Mesenchymal stem cell (in vitro differentiated cells and primary cell): Measurements from ENCODE around the gene NOS3. TPM values are rescaled to one million over a fixed set of nuclear protein-coding genes. Genes with fewer than 3 reads are reported as not detected.

ENCODE experiments used
- DNase-seq: peaks from one replicate; pipeline ENCODE4 v3.0.0-alpha.2; 2013
- H2AFZ ChIP-seq: one replicate; pipeline ENCODE4 v1.6.1; 2013; ENCODE audit warnings: low read depth, mild to moderate bottlenecking, control low read depth, inconsistent platforms, low read length, moderate library complexity
- H2AK5ac ChIP-seq: 2 replicates; pipeline ENCODE4 v1.6.1; 2013; ENCODE audit warnings: low read length, moderate library complexity, mild to moderate bottlenecking, inconsistent platforms; ENCODE audit not compliant: severe bottlenecking
- H2BK120ac ChIP-seq: one replicate; pipeline ENCODE4 v1.6.1; 2013; ENCODE audit warnings: low read depth, mild to moderate bottlenecking, inconsistent platforms, low read length, moderate library complexity
- H2BK12ac ChIP-seq, 2 experiments: one replicate each; pipeline ENCODE4 v1.6.1; 2013; ENCODE audit warnings: inconsistent platforms in 2 of 2, low read length in 2 of 2, mild to moderate bottlenecking in 2 of 2, moderate library complexity in 2 of 2, control low read depth in 1 of 2
- H2BK15ac ChIP-seq: one replicate; pipeline ENCODE4 v1.6.1; 2013; ENCODE audit warnings: mild to moderate bottlenecking, low read depth, inconsistent platforms; ENCODE audit not compliant: poor library complexity, severe bottlenecking
- H2BK5ac ChIP-seq: 2 replicates; pipeline ENCODE4 v1.6.1; 2013; ENCODE audit warnings: low read depth, mild to moderate bottlenecking, low read length, control low read depth, inconsistent platforms; ENCODE audit not compliant: poor library complexity, severe bottlenecking
- H3K14ac ChIP-seq, 2 experiments: one replicate each; pipeline ENCODE4 v1.6.1; 2013; ENCODE audit warnings: inconsistent platforms in 2 of 2, low read length in 2 of 2, control low read depth in 1 of 2, mild to moderate bottlenecking in 1 of 2, moderate library complexity in 1 of 2
- H3K18ac ChIP-seq, 2 experiments: one replicate each; pipeline ENCODE4 v1.6.1; 2013; ENCODE audit warnings: inconsistent platforms in 2 of 2, low read length in 2 of 2, control low read depth in 1 of 2, low read depth in 1 of 2, mild to moderate bottlenecking in 1 of 2
- H3K23ac ChIP-seq, 2 experiments: one replicate each; pipeline ENCODE4 v1.6.1; 2013; ENCODE audit warnings: inconsistent platforms in 2 of 2, low read length in 2 of 2, mild to moderate bottlenecking in 2 of 2, moderate library complexity in 2 of 2, control low read depth in 1 of 2
- H3K27ac ChIP-seq: 2 replicates; pipeline ENCODE4 v1.5.1; 2013; ENCODE audit warnings: mild to moderate bottlenecking, moderate library complexity, low read length, control low read depth, inconsistent platforms; ENCODE audit not compliant: poor library complexity, severe bottlenecking
- H3K27me3 ChIP-seq, 2 experiments: 2 replicates each; pipeline versions ENCODE4 v1.6.1 to v1.7.0; 2013; ENCODE audit warnings: low read length in 2 of 2, mild to moderate bottlenecking in 2 of 2, moderate library complexity in 2 of 2, control low read depth in 1 of 2, inconsistent platforms in 1 of 2; ENCODE audit not compliant: control insufficient read depth in 1 of 2, insufficient read depth in 1 of 2
- H3K36me3 ChIP-seq, 2 experiments: 2 replicates each; pipeline versions ENCODE4 v1.6.1 to v1.7.0; 2013; ENCODE audit warnings: low read length in 2 of 2, control low read depth in 1 of 2, inconsistent platforms in 1 of 2, low read depth in 1 of 2, mild to moderate bottlenecking in 1 of 2; ENCODE audit not compliant: insufficient read depth in 2 of 2, control insufficient read depth in 1 of 2
- H3K4ac ChIP-seq, 2 experiments: one replicate each; pipeline ENCODE4 v1.6.1; 2013; ENCODE audit warnings: inconsistent platforms in 2 of 2, low read length in 2 of 2, mild to moderate bottlenecking in 2 of 2, moderate library complexity in 2 of 2, control low read depth in 1 of 2, low read depth in 1 of 2
- H3K4me1 ChIP-seq: 2 replicates; pipeline ENCODE4 v1.6.1; 2013; ENCODE audit warnings: low read depth, low read length, control low read depth; ENCODE audit not compliant: control insufficient read depth, insufficient read depth
- H3K4me2 ChIP-seq: 2 replicates; pipeline ENCODE4 v1.6.1; 2013; ENCODE audit warnings: low read length, mild to moderate bottlenecking, inconsistent platforms; ENCODE audit not compliant: poor library complexity, severe bottlenecking
- H3K4me3 ChIP-seq, 2 experiments: 2 replicates each; pipeline versions ENCODE4 v1.5.1 to v1.7.0; 2013; ENCODE audit warnings: low read length in 2 of 2, mild to moderate bottlenecking in 2 of 2, control low read depth in 1 of 2, low read depth in 1 of 2; ENCODE audit not compliant: insufficient read depth in 1 of 2
- H3K79me1 ChIP-seq: replicated peaks from 2 replicates; pipeline ENCODE4 v1.6.1; 2013; ENCODE audit warnings: mild to moderate bottlenecking, control low read depth, low read length, inconsistent platforms; ENCODE audit not compliant: poor library complexity, severe bottlenecking
- H3K9ac ChIP-seq: 2 replicates; pipeline ENCODE4 v1.7.0; 2013; ENCODE audit warnings: mild to moderate bottlenecking, low read length, moderate library complexity
- H3K9me3 ChIP-seq: 2 replicates; pipeline ENCODE4 v1.7.0; 2013; ENCODE audit warnings: mild to moderate bottlenecking, low read length; ENCODE audit not compliant: control insufficient read depth
- H4K8ac ChIP-seq: one replicate; pipeline ENCODE4 v1.6.1; 2013; ENCODE audit warnings: inconsistent platforms, mild to moderate bottlenecking, low read length, moderate library complexity
- H4K91ac ChIP-seq: one replicate; pipeline ENCODE4 v1.6.1; 2013; ENCODE audit warnings: mild to moderate bottlenecking, low read length, inconsistent platforms
- WGBS: methylation state at CpG from one replicate; pipeline ENCODE4 v1.1.7; 2013; ENCODE audit warnings: mixed read lengths; 5-methylcytosine and 5-hydroxymethylcytosine counted together
- polyA plus RNA-seq, 2 experiments: library from polyadenylated mRNA; stranded (reverse); fragments of 200-250 nt; gene quantifications; one replicate each; pipeline ENCODE4 v1.2.3, GENCODE V29; 2013

NOS3 gene
- polyA plus RNA-seq (2013, experiment 1 of 2), result 4.7 TPM
- 3.5 TPM for polyA plus RNA-seq (2013, experiment 2 of 2)

- H4K8ac ChIP-seq, result no peak within 1 kb of the TSS
- no peak within 1 kb of the TSS for H3K14ac ChIP-seq
- no peak within 1 kb of the TSS for H2BK12ac ChIP-seq
- no peak within 1 kb of the TSS for H2BK120ac ChIP-seq
- H3K9me3 ChIP-seq, result peaks cover 17% of the 10 kb centered on the region
- no peaks in the 10 kb centered on the region for H3K36me3 ChIP-seq
- 90% methylated on average over 10 of the region's 12 CpGs for WGBS
- H2AK5ac ChIP-seq, result no peak within 1 kb of the TSS
- H3K27ac ChIP-seq, result no peak within 1 kb of the TSS
- H3K4me1 ChIP-seq, result peaks cover 6% of the 10 kb centered on the region
- no peak within 1 kb of the TSS for H3K4me3 ChIP-seq
- no peak within 1 kb of the TSS for H2BK5ac ChIP-seq
- no peak within 1 kb of the TSS for H3K18ac ChIP-seq
- DNase-seq, result no peak
- no peak within 1 kb of the TSS for H3K9ac ChIP-seq
- no peak within 1 kb of the TSS for H2BK15ac ChIP-seq
- H2AFZ ChIP-seq, result no peak within 1 kb of the TSS
- peaks cover 49 to 51% of the 10 kb centered on the region in 2 experiments for H3K27me3 ChIP-seq
- no peak within 1 kb of the TSS for H4K91ac ChIP-seq
- H3K4me2 ChIP-seq, result no peak within 1 kb of the TSS
- no peak within 1 kb of the TSS for H3K23ac ChIP-seq
- no peaks in the 10 kb centered on the region for H3K79me1 ChIP-seq
- no peak within 1 kb of the TSS for H3K4ac ChIP-seq
Observed at GRCh38 chr7:150990416-150991186, at the start of gene NOS3. TSS of gene NOS3 (plus strand) at chr7:150991017. CDS start at chr7:150993804, 2,787 bp downstream.

GRCh38 chr7:150941351-150942000 is 49.3 kb upstream of the NOS3 start:
- Histone ChIP-seq H3K23ac (no peak overlapping the region), H2AFZ (no peak overlapping the region), H3K4me2 (no peak overlapping the region), H3K36me3 (no peaks in the 10 kb centered on the region), H2BK120ac (no peak overlapping the region), H3K27me3 (peaks cover 9 to 58% of the 10 kb centered on the region in 2 experiments), H3K9me3 (no peaks in the 10 kb centered on the region), H2BK12ac (no peak overlapping the region), H3K4me3 (no peak overlapping the region), H3K27ac (no peak overlapping the region), H2BK15ac (no peak overlapping the region), H4K8ac (no peak overlapping the region), H3K9ac (no peak overlapping the region), H3K4me1 (peaks cover 1% of the 10 kb centered on the region), H3K4ac (no peak overlapping the region), H2AK5ac (no peak overlapping the region), H3K14ac (peak overlapping the region in 1 of 2 experiments; percentile 21), H3K18ac (no peak overlapping the region), H3K79me1 (no peaks in the 10 kb centered on the region), H4K91ac (no peak overlapping the region), H2BK5ac (no peak overlapping the region)
- no peak for DNase-seq
- 86% methylated on average over 15 of the region's 15 CpGs for WGBS

- no peak overlapping the region for H4K8ac ChIP-seq
- H3K4me1 ChIP-seq, result peaks cover 1% of the 10 kb centered on the region
- H2BK15ac ChIP-seq, result no peak overlapping the region
- H3K9me3 ChIP-seq, result no peaks in the 10 kb centered on the region
- no peak overlapping the region for H3K18ac ChIP-seq
- H2BK12ac ChIP-seq, result no peak overlapping the region
- no peak overlapping the region for H3K27ac ChIP-seq
- no peak overlapping the region for H2AK5ac ChIP-seq
- no peak overlapping the region for H3K4me2 ChIP-seq
- H3K23ac ChIP-seq, result no peak overlapping the region
- H3K4me3 ChIP-seq, result peak overlapping the region in 1 of 2 experiments; percentile 35
- no peak overlapping the region for H3K4ac ChIP-seq
- peak overlapping the region in 1 of 2 experiments; percentile 21 for H3K14ac ChIP-seq
- no peak overlapping the region for H2BK120ac ChIP-seq
- H3K27me3 ChIP-seq, result peaks cover 9 to 55% of the 10 kb centered on the region in 2 experiments
- no peak overlapping the region for H3K9ac ChIP-seq
- H2AFZ ChIP-seq, result no peak overlapping the region
- H2BK5ac ChIP-seq, result no peak overlapping the region
- H3K79me1 ChIP-seq, result no peaks in the 10 kb centered on the region
- 51% methylated on average over 14 of the region's 14 CpGs for WGBS
- no peak for DNase-seq
- no peak overlapping the region for H4K91ac ChIP-seq
- no peaks in the 10 kb centered on the region for H3K36me3 ChIP-seq
Observed at GRCh38 chr7:150942001-150942590, 48.7 kb upstream of the NOS3 start.
